ENCODE data around the gene CD7. TPM values are rescaled to one million over a fixed set of nuclear protein-coding genes. Genes with fewer than 3 reads are reported as not detected.

Gene CD7
- total and polyA plus RNA-seq, 2 donors (not counting 3 experiments of a cell fraction or from before 2014, with no cell fraction given) = not detected

- BruUV-seq (replicated peaks) = no TSS peak
- Histone ChIP-seq H3K27ac (ENCODE audit: insufficient read depth, low read depth, low read length) (no peak overlapping the region), H3K9ac (replicated peaks; ENCODE audit: extremely low read depth, insufficient read depth, low read length) (no peak overlapping the region), H3K27me3 (ENCODE audit: control insufficient read depth in 2 of 2, insufficient read depth in 2 of 2, low read length in 2 of 2) (peaks cover 0 to 2% of the 10 kb centered on the region in 2 experiments), H2AFZ (ENCODE audit: low read depth, low read length) (no peak overlapping the region), H3K9me1 (replicated peaks; ENCODE audit: control insufficient read depth, extremely low read depth, insufficient read depth, low read length) (no peaks in the 10 kb centered on the region), H3K4me1 (ENCODE audit: control insufficient read depth, extremely low read depth, insufficient read depth, low read length) (no peaks in the 10 kb centered on the region), H3K4me3 (replicated peaks in 1 of 3; ENCODE audit: insufficient read depth in 1 of 3, low read depth in 1 of 3, low read length in 3 of 3) (no peak overlapping the region), H3K4me2 (ENCODE audit: insufficient read depth, low read length) (no peak overlapping the region), H3K9me3 (replicated peaks; ENCODE audit: control insufficient read depth, insufficient read depth, low read length) (no peaks in the 10 kb centered on the region), H4K20me1 (replicated peaks; ENCODE audit: control insufficient read depth, extremely low read depth, insufficient read depth, low read length) (no peaks in the 10 kb centered on the region), H3K79me2 (ENCODE audit: control insufficient read depth, insufficient read depth, low read length) (no peaks in the 10 kb centered on the region), H3K36me3 (ENCODE audit: control insufficient read depth in 2 of 2, extremely low read depth in 1 of 2, insufficient read depth in 2 of 2, low read length in 2 of 2) (no peaks in the 10 kb centered on the region)
- ChIA-PET CTCF (interaction anchor here (1.1 to 2.6 kb wide), 3 partner anchors 12 to 58 kb away, joined by 3 to 6 read pairs (median 4); partner anchors contain the start of gene CD7), POLR2A (no interaction called here)
- intact Hi-C loops (cut with micrococcal nuclease) (no loop called here), dilution Hi-C loops (cut with MboI; ENCODE audit: extremely low pct_ligation_motif_present, low sequenced_read_pairs) (no loop called here)
- FAIRE-seq (no peak), DNase-seq (ENCODE audit: low read depth, low spot score) (no peak)
- TF ChIP-seq FOS (IDR thresholded peaks at IDR 0.05; ENCODE audit: borderline replicate concordance, insufficient read depth, low read length) (no peak), JUN (IDR thresholded peaks at IDR 0.05; ENCODE audit: borderline replicate concordance, insufficient read depth, insufficient read length, low read depth) (no peak), MYC (IDR thresholded peaks at IDR 0.05; ENCODE audit: low read depth, low read length) (no peak), GATA2 (IDR thresholded peaks at IDR 0.05; ENCODE audit: insufficient read depth, insufficient read length, low read depth, low read length) (no peak), POLR2A (IDR thresholded peaks at IDR 0.05; ENCODE audit: low read depth, low read length) (no peak), POLR2AphosphoS5 (IDR thresholded peaks at IDR 0.05; ENCODE audit: insufficient read depth, low read depth, low read length) (no peak), EZH2 (IDR thresholded peaks at IDR 0.05; ENCODE audit: borderline replicate concordance, low read depth, low read length, severe bottlenecking) (no peak), MAX (IDR thresholded peaks at IDR 0.05; ENCODE audit: insufficient read depth, insufficient read length) (no peak)
- TF ChIP-seq, protein P1, sequence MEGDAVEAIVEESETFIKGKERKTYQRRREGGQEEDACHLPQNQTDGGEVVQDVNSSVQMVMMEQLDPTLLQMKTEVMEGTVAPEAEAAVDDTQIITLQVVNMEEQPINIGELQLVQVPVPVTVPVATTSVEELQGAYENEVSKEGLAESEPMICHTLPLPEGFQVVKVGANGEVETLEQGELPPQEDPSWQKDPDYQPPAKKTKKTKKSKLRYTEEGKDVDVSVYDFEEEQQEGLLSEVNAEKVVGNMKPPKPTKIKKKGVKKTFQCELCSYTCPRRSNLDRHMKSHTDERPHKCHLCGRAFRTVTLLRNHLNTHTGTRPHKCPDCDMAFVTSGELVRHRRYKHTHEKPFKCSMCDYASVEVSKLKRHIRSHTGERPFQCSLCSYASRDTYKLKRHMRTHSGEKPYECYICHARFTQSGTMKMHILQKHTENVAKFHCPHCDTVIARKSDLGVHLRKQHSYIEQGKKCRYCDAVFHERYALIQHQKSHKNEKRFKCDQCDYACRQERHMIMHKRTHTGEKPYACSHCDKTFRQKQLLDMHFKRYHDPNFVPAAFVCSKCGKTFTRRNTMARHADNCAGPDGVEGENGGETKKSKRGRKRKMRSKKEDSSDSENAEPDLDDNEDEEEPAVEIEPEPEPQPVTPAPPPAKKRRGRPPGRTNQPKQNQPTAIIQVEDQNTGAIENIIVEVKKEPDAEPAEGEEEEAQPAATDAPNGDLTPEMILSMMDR (IDR thresholded peaks at IDR 0.05; ENCODE audit: extremely low read depth in 1 of 2, insufficient read depth in 1 of 2, low read depth in 1 of 2, low read length in 2 of 2) = no peak
These were observed 11.6 kb downstream of the CD7 start for GRCh38 chr17:82305727-82306300.

All from endothelial cell of umbilical vein (primary cell).